Smooth muscle cell (in vitro differentiated cells): Measurements from ENCODE around the gene DCDC1. TPM values are rescaled to one million over a fixed set of nuclear protein-coding genes. Genes with fewer than 3 reads are reported as not detected.

ENCODE experiments used
- DNase-seq: peaks from one replicate; lab custom pipeline; 2025; ENCODE audit not compliant: unreplicated experiment; lab: John Stamatoyannopoulos, UW
- H2AFZ ChIP-seq: fragments of 200-600 bp; sonication (generic); 2 replicates; pipeline ENCODE4 v1.6.0; 2016; ENCODE audit warnings: antibody characterized with exemption, low read depth, mild to moderate bottlenecking
- H3F3A ChIP-seq: fragments of 200-600 bp; sonication (generic); 2 replicates; pipeline ENCODE4 v1.6.0; 2017; ENCODE audit warnings: antibody characterized with exemption, low read depth
- H3K27ac ChIP-seq: fragments of 200-600 bp; sonication (generic); 2 replicates; pipeline ENCODE4 v1.5.1; 2016; ENCODE audit warnings: low read depth, mild to moderate bottlenecking
- H3K27me3 ChIP-seq: fragments of 200-600 bp; sonication (generic); 2 replicates; pipeline ENCODE4 v1.6.1; 2016; ENCODE audit warnings: low read depth, mild to moderate bottlenecking
- H3K36me3 ChIP-seq: fragments of 200-600 bp; sonication (generic); 2 replicates; pipeline ENCODE4 v1.5.1; 2016; ENCODE audit warnings: low read depth
- H3K4me1 ChIP-seq: fragments of 200-600 bp; sonication (generic); 2 replicates; pipeline ENCODE4 v1.5.1; 2016; ENCODE audit warnings: low read depth
- H3K4me2 ChIP-seq: fragments of 200-600 bp; sonication (generic); 2 replicates; pipeline ENCODE4 v1.6.0; 2016; ENCODE audit warnings: mild to moderate bottlenecking
- H3K4me3 ChIP-seq: fragments of 200-600 bp; sonication (generic); 2 replicates; pipeline ENCODE4 v1.5.1; 2016; ENCODE audit warnings: mild to moderate bottlenecking
- H3K79me2 ChIP-seq: fragments of 200-600 bp; sonication (generic); 2 replicates; pipeline ENCODE4 v1.6.0; 2016; ENCODE audit warnings: low read depth, mild to moderate bottlenecking
- H3K9ac ChIP-seq: fragments of 200-600 bp; sonication (generic); 2 replicates; pipeline ENCODE4 v1.6.0; 2016; ENCODE audit warnings: low read depth
- H3K9me3 ChIP-seq: fragments of 200-600 bp; sonication (generic); replicated peaks from 2 replicates; pipeline ENCODE4 v1.5.1; 2016; ENCODE audit warnings: low read depth
- H4K20me1 ChIP-seq: fragments of 200-600 bp; sonication (generic); 2 replicates; pipeline ENCODE4 v1.6.0; 2016; ENCODE audit warnings: low read depth
- WGBS: methylation state at CpG from one replicate; pipeline ENCODE4 v1.1.7; 2016; ENCODE audit warnings: low lambda C conversion rate; 5-methylcytosine and 5-hydroxymethylcytosine counted together
- polyA plus RNA-seq: library from polyadenylated mRNA; unstranded; fragments of >200 nt; fragmentation: Nextera tagmentation; extraction: Ambion mirVana; gene quantifications from 2 replicates; pipeline ENCODE4 v1.2.1, GENCODE V29; 2016
- total RNA-seq: library from RNA; depleted of rRNA; stranded (reverse); fragments of >200 nt; gene quantifications from 2 replicates; pipeline ENCODE4 v1.2.3, GENCODE V29; 2014
- TF ChIP-seq, protein P1 (sequence below): fragments of 200-600 bp; sonication (generic); IDR thresholded peaks from 2 replicates; pipeline ENCODE4 v1.5.1; 2017; ENCODE audit warnings: borderline replicate concordance, mild to moderate bottlenecking, antibody characterized with exemption; ENCODE audit not compliant: insufficient read depth, poor library complexity, severe bottlenecking

Gene DCDC1
- total and polyA plus RNA-seq, 2 experiments from 2014 or later, result 0.39 to 0.45 TPM

DNA sequence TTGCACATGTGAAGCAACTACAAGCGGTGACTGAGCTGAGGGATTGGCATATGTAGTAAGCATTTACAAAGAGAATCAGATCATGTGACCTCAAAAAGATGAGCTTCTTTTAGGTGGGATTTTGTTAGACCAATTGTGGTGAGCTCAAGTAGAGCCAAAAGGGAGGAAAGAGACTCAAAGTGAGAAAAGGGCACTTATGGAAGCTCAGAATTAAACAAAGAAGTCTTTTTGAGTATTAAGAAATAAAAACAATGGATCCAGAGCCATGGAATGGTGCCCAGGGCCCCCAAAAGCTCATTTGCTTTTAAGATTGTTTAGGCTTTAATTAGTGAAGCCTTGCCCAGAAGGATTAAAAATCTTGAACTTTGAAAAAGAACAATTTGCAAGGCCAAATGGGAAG lies 536.7 kb downstream of the DCDC1 start:
- Histone ChIP-seq H2AFZ (no peak overlapping the region), H3K27me3 (no peaks in the 10 kb centered on the region), H3K4me3 (no peak overlapping the region), H4K20me1 (no peaks in the 10 kb centered on the region), H3K27ac (no peak overlapping the region), H3K9ac (no peak overlapping the region), H3K4me1 (no peaks in the 10 kb centered on the region), H3F3A (no peaks in the 10 kb centered on the region), H3K4me2 (no peak overlapping the region), H3K9me3 (no peaks in the 10 kb centered on the region), H3K36me3 (no peaks in the 10 kb centered on the region), H3K79me2 (no peaks in the 10 kb centered on the region)
- DNase-seq, result no peak
- TF ChIP-seq, protein P1, sequence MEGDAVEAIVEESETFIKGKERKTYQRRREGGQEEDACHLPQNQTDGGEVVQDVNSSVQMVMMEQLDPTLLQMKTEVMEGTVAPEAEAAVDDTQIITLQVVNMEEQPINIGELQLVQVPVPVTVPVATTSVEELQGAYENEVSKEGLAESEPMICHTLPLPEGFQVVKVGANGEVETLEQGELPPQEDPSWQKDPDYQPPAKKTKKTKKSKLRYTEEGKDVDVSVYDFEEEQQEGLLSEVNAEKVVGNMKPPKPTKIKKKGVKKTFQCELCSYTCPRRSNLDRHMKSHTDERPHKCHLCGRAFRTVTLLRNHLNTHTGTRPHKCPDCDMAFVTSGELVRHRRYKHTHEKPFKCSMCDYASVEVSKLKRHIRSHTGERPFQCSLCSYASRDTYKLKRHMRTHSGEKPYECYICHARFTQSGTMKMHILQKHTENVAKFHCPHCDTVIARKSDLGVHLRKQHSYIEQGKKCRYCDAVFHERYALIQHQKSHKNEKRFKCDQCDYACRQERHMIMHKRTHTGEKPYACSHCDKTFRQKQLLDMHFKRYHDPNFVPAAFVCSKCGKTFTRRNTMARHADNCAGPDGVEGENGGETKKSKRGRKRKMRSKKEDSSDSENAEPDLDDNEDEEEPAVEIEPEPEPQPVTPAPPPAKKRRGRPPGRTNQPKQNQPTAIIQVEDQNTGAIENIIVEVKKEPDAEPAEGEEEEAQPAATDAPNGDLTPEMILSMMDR, result no peak
- 55% methylated on average over 1 of the region's 1 CpG for WGBS

DNA sequence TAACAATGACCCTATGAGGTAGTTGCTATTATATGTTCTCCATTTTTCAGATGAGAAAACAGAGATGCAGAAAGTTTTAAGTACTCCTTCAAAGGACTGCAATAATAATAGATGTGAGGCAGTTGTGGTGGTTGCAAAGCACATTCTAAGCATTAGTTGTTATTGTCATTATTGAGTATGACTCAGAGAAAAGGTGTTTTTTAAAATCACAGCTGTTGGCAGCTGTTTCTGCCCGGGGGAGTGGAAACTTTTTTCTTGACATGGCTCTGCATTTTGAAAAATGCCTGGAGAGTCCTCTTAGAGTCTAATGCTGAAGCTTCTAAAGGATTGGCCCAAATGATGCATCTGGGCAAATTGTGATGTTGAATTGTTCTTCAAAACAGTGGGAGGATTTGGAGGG lies 538.9 kb downstream of the DCDC1 start:
- Histone ChIP-seq H3K9ac (no peak overlapping the region), H3K27ac (no peak overlapping the region), H2AFZ (no peak overlapping the region), H3K4me2 (no peak overlapping the region), H3K36me3 (no peaks in the 10 kb centered on the region), H3K9me3 (no peaks in the 10 kb centered on the region), H4K20me1 (no peaks in the 10 kb centered on the region), H3K79me2 (no peaks in the 10 kb centered on the region), H3K4me1 (no peaks in the 10 kb centered on the region), H3K27me3 (no peaks in the 10 kb centered on the region), H3F3A (no peaks in the 10 kb centered on the region), H3K4me3 (no peak overlapping the region)
- no peak for DNase-seq
- TF ChIP-seq, protein P1, result no peak
- 20% methylated on average over 1 of the region's 1 CpG for WGBS

DNA sequence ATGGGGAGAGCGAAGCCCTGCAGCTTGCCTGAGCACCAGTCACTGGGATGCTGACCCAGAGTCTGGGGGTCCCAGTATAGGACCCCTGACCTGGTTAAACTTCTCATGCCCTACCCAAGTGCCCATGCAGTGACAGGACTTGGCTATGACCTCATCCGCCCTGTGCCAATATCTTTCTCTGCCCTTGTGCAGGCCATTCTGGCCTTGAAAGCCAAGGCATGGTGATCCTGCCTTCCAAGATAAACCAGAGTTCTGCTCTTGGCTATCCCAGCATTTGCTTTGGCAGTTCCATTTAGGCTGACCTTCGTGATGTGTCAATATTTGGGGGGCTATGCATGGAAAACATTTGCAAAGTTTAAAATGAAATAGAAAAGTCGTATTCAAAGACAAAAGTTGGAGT lies 542.6 kb downstream of the DCDC1 start:
- Histone ChIP-seq H3K79me2 (no peaks in the 10 kb centered on the region), H3K9ac (no peak overlapping the region), H3F3A (no peaks in the 10 kb centered on the region), H3K27me3 (no peaks in the 10 kb centered on the region), H3K36me3 (no peaks in the 10 kb centered on the region), H3K4me2 (no peak overlapping the region), H3K4me1 (no peaks in the 10 kb centered on the region), H3K9me3 (no peaks in the 10 kb centered on the region), H3K27ac (no peak overlapping the region), H3K4me3 (no peak overlapping the region), H2AFZ (no peak overlapping the region), H4K20me1 (no peaks in the 10 kb centered on the region)
- TF ChIP-seq, protein P1, result no peak
- WGBS, result 93% methylated on average over 4 of the region's 4 CpGs
- DNase-seq, result no peak

DNA sequence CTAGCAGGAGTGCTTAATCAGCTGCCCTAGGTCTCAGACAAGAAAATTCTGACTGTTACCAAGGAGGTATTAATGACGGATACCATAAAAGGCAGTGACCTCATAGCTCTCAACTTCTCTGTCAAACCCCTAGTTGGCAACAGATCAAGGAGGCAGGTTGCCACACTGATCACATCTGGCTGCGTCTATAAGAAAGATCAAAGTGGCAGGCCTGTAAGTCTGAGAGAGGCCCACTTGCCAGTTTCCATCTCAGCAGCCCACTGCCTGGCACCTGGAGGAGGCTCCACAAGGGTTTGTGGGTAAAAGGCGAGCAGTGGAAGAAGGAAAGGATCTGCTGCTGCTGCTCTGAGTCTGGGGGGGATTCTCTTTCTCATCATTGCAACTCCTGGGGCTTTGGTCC lies 543.8 kb downstream of the DCDC1 start:
- Histone ChIP-seq H3K4me3 (no peak overlapping the region), H3K4me1 (no peaks in the 10 kb centered on the region), H3K27me3 (no peaks in the 10 kb centered on the region), H3K4me2 (no peak overlapping the region), H3K36me3 (no peaks in the 10 kb centered on the region), H3F3A (no peaks in the 10 kb centered on the region), H3K9ac (no peak overlapping the region), H2AFZ (no peak overlapping the region), H3K9me3 (no peaks in the 10 kb centered on the region), H3K27ac (no peak overlapping the region), H3K79me2 (no peaks in the 10 kb centered on the region), H4K20me1 (no peaks in the 10 kb centered on the region)
- TF ChIP-seq, protein P1, result no peak
- 60% methylated on average over 3 of the region's 3 CpGs for WGBS
- no peak for DNase-seq
